ENCODE results near the gene FMNL2.

GRCh38 chr2:152496371-152496770 is 161.4 kb downstream of the FMNL2 start:
- no peak for TF ChIP-seq SP1 (IDR thresholded peaks at IDR 0.05)
- no peak for TF ChIP-seq HDGF (IDR thresholded peaks at IDR 0.05; ENCODE audit: borderline replicate concordance)
- TF ChIP-seq FOXA1 (IDR thresholded peaks at IDR 0.05) = no peak
- no peak for TF ChIP-seq ELF4 (IDR thresholded peaks at IDR 0.05)
- TF ChIP-seq BHLHE40 (IDR thresholded peaks at IDR 0.05; ENCODE audit: borderline replicate concordance) = no peak
- no peak for TF ChIP-seq PKNOX1 (IDR thresholded peaks at IDR 0.05)
- TF ChIP-seq LEF1 (IDR thresholded peaks at IDR 0.05; ENCODE audit: borderline replicate concordance) = no peak
- TF ChIP-seq TARDBP (IDR thresholded peaks at IDR 0.05) = no peak
- TF ChIP-seq FOXK2 (IDR thresholded peaks at IDR 0.05) = no peak

All from HEK293T (cell line).